HepG2 (cell line): Measurements from ENCODE around the gene ZNF83. TPM values are rescaled to one million over a fixed set of nuclear protein-coding genes. Genes with fewer than 3 reads are reported as not detected.

Experiments used
- ATAC-seq: fragments of 200-7000 bp; cut with Tn5 transposase; 3 replicates; pipeline ENCODE4 v1.9.1; 2020; ENCODE audit warnings: mild to moderate bottlenecking, moderate library complexity
- BruUV-seq: library from RNA; stranded (reverse); fragments of 400-500 nt; replicated peaks from 2 replicates; lab custom pipeline; 2021; lab: Mats Ljungman, UMichigan
- CTCF ChIA-PET: fragments of 300-600 bp; formaldehyde crosslinking; extraction: SDS; loops from one replicate; lab custom pipeline; 2021; ENCODE audit warnings: low total read pairs, inconsistent platforms, low intra/inter-chr PET ratio; lab: Yijun Ruan, JAX
- POLR2A ChIA-PET: fragments of 350-600 bp; sonication (Branson Sonifier 250); formaldehyde crosslinking; loops from one replicate; lab custom pipeline; 2020; ENCODE audit warnings: antibody characterized with exemption, inconsistent platforms; lab: Yijun Ruan, JAX
- DNase-seq: peaks from one replicate; pipeline ENCODE4 v3.0.0-alpha.2; 2015; ENCODE audit warnings: low spot score
- FAIRE-seq: peaks from 3 replicates; lab custom pipeline; 2011; peaks lifted over from hg19 to GRCh38; lab: Jason Lieb, UNC
- H2AFZ ChIP-seq: one replicate; pipeline ENCODE4 v1.6.1; 2011; ENCODE audit warnings: low read length, inconsistent platforms
- H3K27ac ChIP-seq: fragments of 300-600 bp; 3 replicates; pipeline ENCODE4 v1.8.0; 2011; ENCODE audit warnings: mixed run types, mild to moderate bottlenecking, mixed read lengths, low read length, inconsistent platforms; ENCODE audit not compliant: insufficient read depth; ENCODE audit errors: extremely low read length
- H3K27me3 ChIP-seq, 2 experiments: fragments of 200-600 bp in 1 of 2; 2 replicates in 1 of 2; 3 replicates in 1 of 2; pipeline versions ENCODE4 v1.6.0 to v1.8.0; 2011; ENCODE audit warnings: low read length in 2 of 2, mild to moderate bottlenecking in 2 of 2, moderate library complexity in 2 of 2, inconsistent platforms in 1 of 2; ENCODE audit not compliant: insufficient read depth in 2 of 2, control insufficient read depth in 1 of 2
- H3K36me3 ChIP-seq, 2 experiments: fragments of 200-600 bp in 1 of 2; replicated peaks in 1 of 2; 2 replicates in 1 of 2; 3 replicates in 1 of 2; pipeline versions ENCODE4 v1.5.1 to v1.8.0; 2011; ENCODE audit warnings: low read length in 2 of 2, inconsistent platforms in 1 of 2; ENCODE audit not compliant: insufficient read depth in 2 of 2, control insufficient read depth in 1 of 2
- H3K4me1 ChIP-seq: 2 replicates; pipeline ENCODE4 v1.5.1; 2012; ENCODE audit warnings: low read length, inconsistent platforms; ENCODE audit not compliant: insufficient read depth
- H3K4me2 ChIP-seq: 2 replicates; pipeline ENCODE4 v1.6.0; 2011; ENCODE audit warnings: low read depth, low read length, inconsistent platforms
- H3K4me3 ChIP-seq, 3 experiments: fragments of 200-600 bp in 1 of 3; sonication (generic), shearing (Covaris generic) in 1 of 3; replicated peaks in 1 of 3; 2 replicates each; pipeline ENCODE4 v1.5.1; 2011 to 2016; ENCODE audit warnings: low read length in 3 of 3, inconsistent platforms in 2 of 3, low read depth in 2 of 3, mild to moderate bottlenecking in 2 of 3, control low read depth in 1 of 3, mixed read lengths in 1 of 3; ENCODE audit not compliant: insufficient read depth in 1 of 3
- H3K79me2 ChIP-seq: one replicate; pipeline ENCODE4 v1.6.1; 2011; ENCODE audit warnings: low read length, inconsistent platforms; ENCODE audit not compliant: insufficient read depth
- H3K9ac ChIP-seq: 2 replicates; pipeline ENCODE4 v1.6.0; 2011; ENCODE audit warnings: mild to moderate bottlenecking, low read depth, low read length, inconsistent platforms; ENCODE audit not compliant: insufficient read depth
- H3K9me3 ChIP-seq: 2 replicates; pipeline ENCODE4 v1.5.1; 2012; ENCODE audit warnings: mild to moderate bottlenecking, low read length
- H4K20me1 ChIP-seq: 2 replicates; pipeline ENCODE4 v1.6.0; 2011; ENCODE audit warnings: inconsistent platforms, mild to moderate bottlenecking, low read length, moderate library complexity; ENCODE audit not compliant: insufficient read depth
- CREB3 ChIP-seq: sonication (generic); formaldehyde crosslinking; IDR thresholded peaks from 2 replicates; pipeline ENCODE4 v1.5.0; 2020; ENCODE audit warnings: missing genetic modification reagents
- HOMEZ ChIP-seq: IDR thresholded peaks from 2 replicates; pipeline ENCODE4 v1.6.1; 2016; ENCODE audit warnings: low read depth
- LCORL ChIP-seq, 2 experiments: fragments of 450-650 bp in 1 of 2; sonication (generic) in 1 of 2; formaldehyde crosslinking in 1 of 2; IDR thresholded peaks; 2 replicates each; pipeline versions ENCODE4 v1.5.0 to v1.6.1; 2017 to 2020; ENCODE audit warnings: antibody characterized with exemption in 1 of 2, missing genetic modification reagents in 1 of 2
- MAZ ChIP-seq, 2 experiments: sonication (generic) in 1 of 2; formaldehyde crosslinking in 1 of 2; IDR thresholded peaks; 2 replicates each; pipeline versions ENCODE4 v1.5.0 to v1.6.1; 2012 to 2020; ENCODE audit warnings: low read depth in 2 of 2, mild to moderate bottlenecking in 2 of 2, borderline replicate concordance in 1 of 2, improper control_type of control experiment in 1 of 2, low read length in 1 of 2, missing genetic modification reagents in 1 of 2, moderate library complexity in 1 of 2
- MXI1 ChIP-seq: IDR thresholded peaks from 3 replicates; pipeline ENCODE4 v1.6.1; 2012; ENCODE audit warnings: low read depth, low read length, inconsistent platforms, borderline replicate concordance
- PAWR ChIP-seq: sonication (generic); formaldehyde crosslinking; IDR thresholded peaks from 2 replicates; pipeline ENCODE4 v1.4.0; 2020; ENCODE audit warnings: missing genetic modification reagents, mild to moderate bottlenecking, borderline replicate concordance
- SP5 ChIP-seq: IDR thresholded peaks from 2 replicates; pipeline ENCODE4 v1.6.1; 2016; ENCODE audit warnings: low read depth, borderline replicate concordance
- TRIM22 ChIP-seq: fragments of 450-650 bp; IDR thresholded peaks from 2 replicates; pipeline ENCODE4 v1.6.1; 2017
- ZBTB25 ChIP-seq: IDR thresholded peaks from 2 replicates; pipeline ENCODE4 v1.6.1; 2018; ENCODE audit warnings: missing genetic modification reagents
- ZC3H4 ChIP-seq: sonication (generic); formaldehyde crosslinking; IDR thresholded peaks from 2 replicates; pipeline ENCODE4 v1.4.0; 2020; ENCODE audit warnings: missing genetic modification reagents, borderline replicate concordance
- ZFP36L1 ChIP-seq: sonication (generic); formaldehyde crosslinking; IDR thresholded peaks from 2 replicates; pipeline ENCODE4 v1.8.0; 2022; ENCODE audit warnings: mild to moderate bottlenecking, missing genetic modification reagents, moderate library complexity
- ZNF225 ChIP-seq: sonication (generic); formaldehyde crosslinking; IDR thresholded peaks from 2 replicates; pipeline ENCODE4 v1.4.0; 2020; ENCODE audit warnings: mild to moderate bottlenecking, missing genetic modification reagents
- ZNF513 ChIP-seq: sonication (generic); formaldehyde crosslinking; conservative IDR thresholded peaks from 2 replicates; pipeline ENCODE4 v1.5.0; 2020; ENCODE audit warnings: missing genetic modification reagents
- WGBS: methylation state at CpG from one replicate; pipeline ENCODE4 v1.1.6; 2017; ENCODE audit warnings: low lambda C conversion rate; 5-methylcytosine and 5-hydroxymethylcytosine counted together
- in situ Hi-C: cut with HindIII; loops from 2 replicates; pipeline ENCODE4 v1.10.0; 2017; ENCODE audit warnings: low pct_unique_long_range_greater_than_20kb; ENCODE audit not compliant: extremely low pct_ligation_motif_present
- intact Hi-C: fragments of 100-400 bp; cut with micrococcal nuclease; formaldehyde crosslinking; loops from one replicate; pipeline ENCODE4 v1.10.0; 2022; ENCODE audit not compliant: unreplicated experiment
- polyA plus RNA-seq, 8 experiments: library from polyadenylated mRNA; depleted of rRNA in 3 of 8; stranded (reverse) in 7 of 8; unstranded in 1 of 8; fragments of >200 nt; fragmentation: Illumina TruSeq in 4 of 8; extraction: Trizol in 4 of 8; gene quantifications; 2 replicates each; pipeline versions ENCODE4 v1.2.1 to v1.2.3, GENCODE V29; 2011 to 2016; ENCODE audit warnings: low read depth in 4 of 8, missing spikeins in 1 of 8, mixed read lengths in 1 of 8; ENCODE audit not compliant: insufficient read depth in 1 of 8
- total RNA-seq, 5 experiments: library from RNA; depleted of rRNA; stranded (reverse); fragments of >200 nt; fragmentation: Illumina TruSeq; extraction: Trizol; gene quantifications; 2 replicates each; pipeline ENCODE4 v1.2.3, GENCODE V29; 2016; ENCODE audit warnings: low read depth in 1 of 5

ZNF83 gene
- total and polyA plus RNA-seq, 2 of the 13 experiments (the other 11 are each of a cell fraction or from before 2014, with no cell fraction given): 20.4 to 44.5 TPM

- peak; percentile 37 for ATAC-seq
- POLR2A ChIA-PET: no interaction called here
These were observed 446 bp upstream of the ZNF83 start for GRCh38 chr19:52638601-52639000.

GRCh38 chr19:52635786-52636570 is 2.2 kb downstream of the ZNF83 start:
- 82% methylated on average over 11 of the region's 11 CpGs for WGBS
- Histone ChIP-seq H3K9me3 (peaks cover 7% of the 10 kb centered on the region), H3K4me3 (no peak overlapping the region), H3K4me2 (no peak overlapping the region), H2AFZ (no peak overlapping the region), H4K20me1 (no peaks in the 10 kb centered on the region), H3K27ac (no peak overlapping the region), H3K79me2 (no peaks in the 10 kb centered on the region), H3K27me3 (no peaks in the 10 kb centered on the region), H3K36me3 (no peaks in the 10 kb centered on the region), H3K4me1 (peaks cover 12% of the 10 kb centered on the region; the same call in 1 of the 2 replicates), H3K9ac (no peak overlapping the region)
- FAIRE-seq (no peak), ATAC-seq (no peak), DNase-seq (no peak)
- CTCF ChIA-PET: no interaction called here
- intact Hi-C loops (no loop called here), in situ Hi-C loops (no loop called here)
- no TSS peak for BruUV-seq
- POLR2A ChIA-PET: no interaction called here
- TF ChIP-seq ZBTB25: no peak
- no peak for TF ChIP-seq CREB3 (CRISPR knock-in tag)
- no peak for TF ChIP-seq TRIM22
- TF ChIP-seq HOMEZ: no peak
- TF ChIP-seq MXI1: no peak
- TF ChIP-seq ZC3H4: no peak
- no peak for TF ChIP-seq ZNF513 (CRISPR knock-in tag)

More at GRCh38 chr19:52638601-52639000, 446 bp upstream of the ZNF83 start:
- TSS peak; percentile 65 for BruUV-seq
- no peak overlapping the region for H3K27ac ChIP-seq
- no peaks in the 10 kb centered on the region for H3K79me2 ChIP-seq
- DNase-seq (no peak), FAIRE-seq (no peak)
- no peaks in the 10 kb centered on the region for H4K20me1 ChIP-seq
- intact Hi-C loops: no loop called here
- no peak overlapping the region for H3K9ac ChIP-seq
- no peak for TF ChIP-seq MAZ (IDR thresholded peaks at IDR 0.05; ENCODE audit: borderline replicate concordance, low read depth, low read length)
- TF ChIP-seq MAZ (CRISPR knock-in tag; IDR thresholded peaks at IDR 0.05; ENCODE audit: low read depth): no peak
- no peak for TF ChIP-seq SP5 (CRISPR knock-in tag)
- no peak for TF ChIP-seq LCORL (IDR thresholded peaks at IDR 0.05)
- no peak for TF ChIP-seq LCORL (CRISPR knock-in tag; IDR thresholded peaks at IDR 0.05)
- TF ChIP-seq PAWR: no peak
- no peak for TF ChIP-seq ZFP36L1 (CRISPR knock-in tag)
- TF ChIP-seq ZNF225 (CRISPR knock-in tag): no peak
- peak overlapping the region; percentile 75 for H3K4me2 ChIP-seq
- no peaks in the 10 kb centered on the region for H3K36me3 ChIP-seq
- in situ Hi-C loops: no loop called here
- H3K9me3 ChIP-seq: peaks cover 10% of the 10 kb centered on the region
- CTCF ChIA-PET: no interaction called here
- H3K4me3 ChIP-seq: peak overlapping the region; percentile 27 to 51 (median 48); a peak in 4 of 6 replicates
- 49% methylated on average over 13 of the region's 14 CpGs for WGBS
- H3K27me3 ChIP-seq: no peaks in the 10 kb centered on the region
- H2AFZ ChIP-seq: no peak overlapping the region
- H3K4me1 ChIP-seq: peaks cover 12% of the 10 kb centered on the region; the same call in 1 of the 2 replicates
